Brain pericyte (primary cell): ENCODE measurements around the gene DERA.

ENCODE experiments used
- DNase-seq: peaks from one replicate; pipeline ENCODE4 v3.0.0-alpha.2; 2012; ENCODE audit warnings: low read depth, low spot score

Gene DERA

GRCh38 chr12:16074894-16075293 lies 163.8 kb downstream of the DERA start:
- DNase-seq: no peak

- DNase-seq: no peak
These were observed 164.8 kb downstream of the DERA start for GRCh38 chr12:16075887-16076286.

- no peak for DNase-seq
These were observed 165.4 kb downstream of the DERA start for GRCh38 chr12:16076557-16076956.

GRCh38 chr12:16076970-16077522 lies 165.9 kb downstream of the DERA start:
- no peak for DNase-seq

GRCh38 chr12:16086462-16086861 lies 175.3 kb downstream of the DERA start:
- DNase-seq: no peak

GRCh38 chr12:16086942-16087341 lies 175.8 kb downstream of the DERA start:
- no peak for DNase-seq
